Uterus (tissue), 4 donors: Measurements from ENCODE around the gene GUCY1A1. TPM values are rescaled to one million over a fixed set of nuclear protein-coding genes. Genes with fewer than 3 reads are reported as not detected.

Source experiments
- DNase-seq, 2 donors: peaks; one replicate each; pipeline ENCODE4 v3.0.0-alpha.2; 2019 to 2020
- H3K27ac ChIP-seq, 2 donors: fragments of 200-600 bp; sonication (generic); 1 replicate in 1 of 2; 2 replicates in 1 of 2; pipeline ENCODE4 v1.5.1; 2016 to 2018
- H3K27me3 ChIP-seq, 2 donors: fragments of 200-600 bp; sonication (generic); one replicate each; pipeline ENCODE4 v1.5.1; 2018 to 2019; ENCODE audit warnings: control low read depth in 1 of 2
- H3K36me3 ChIP-seq, 2 donors: fragments of 200-600 bp; sonication (generic); one replicate each; pipeline ENCODE4 v1.5.1; 2019; ENCODE audit warnings: control low read depth in 1 of 2
- H3K4me1 ChIP-seq, 2 donors: fragments of 200-600 bp; sonication (generic); one replicate each; pipeline ENCODE4 v1.5.1; 2018 to 2019; ENCODE audit warnings: control low read depth in 1 of 2
- H3K4me3 ChIP-seq, 2 donors: fragments of 200-600 bp; sonication (generic); 1 replicate in 1 of 2; 2 replicates in 1 of 2; pipeline ENCODE4 v1.5.1; 2018 to 2019; ENCODE audit warnings: mild to moderate bottlenecking in 1 of 2
- H3K9me3 ChIP-seq, 2 donors: fragments of 200-600 bp; sonication (generic); one replicate each; pipeline ENCODE4 v1.5.1; 2019; ENCODE audit warnings: control low read depth in 1 of 2
- POLR2A ChIP-seq, 2 donors: fragments of 450-650 bp; IDR thresholded peaks; one replicate each; pipeline ENCODE4 v1.6.1; 2016; ENCODE audit warnings: antibody characterized with exemption in 2 of 2, mild to moderate bottlenecking in 1 of 2, moderate library complexity in 1 of 2
- intact Hi-C: fragments of 100-400 bp; cut with DNase I; formaldehyde crosslinking; loops from one replicate; pipeline ENCODE4 v1.15.1; 2023; ENCODE audit warnings: low total_unique reads
- total RNA-seq, 4 donors: library from RNA; depleted of rRNA in 3 of 4; stranded (reverse); fragments of >200 nt in 3 of 4; gene quantifications; one replicate each; pipeline versions ENCODE4 v1.1.0 to v1.2.4, GENCODE V29; 2014 to 2023
- TF ChIP-seq, protein P1 (sequence below), 4 experiments: fragments of 200-600 bp in 2 of 4; fragments of 450-650 bp in 2 of 4; sonication (generic) in 2 of 4; IDR thresholded peaks; one replicate each; pipeline ENCODE4 v1.5.1; 2016 to 2019; ENCODE audit warnings: antibody characterized with exemption in 4 of 4, mild to moderate bottlenecking in 2 of 4, moderate library complexity in 1 of 4
- donor health status: DM: yes; HTN: yes; CAD: no.

GUCY1A1 gene, protein sequence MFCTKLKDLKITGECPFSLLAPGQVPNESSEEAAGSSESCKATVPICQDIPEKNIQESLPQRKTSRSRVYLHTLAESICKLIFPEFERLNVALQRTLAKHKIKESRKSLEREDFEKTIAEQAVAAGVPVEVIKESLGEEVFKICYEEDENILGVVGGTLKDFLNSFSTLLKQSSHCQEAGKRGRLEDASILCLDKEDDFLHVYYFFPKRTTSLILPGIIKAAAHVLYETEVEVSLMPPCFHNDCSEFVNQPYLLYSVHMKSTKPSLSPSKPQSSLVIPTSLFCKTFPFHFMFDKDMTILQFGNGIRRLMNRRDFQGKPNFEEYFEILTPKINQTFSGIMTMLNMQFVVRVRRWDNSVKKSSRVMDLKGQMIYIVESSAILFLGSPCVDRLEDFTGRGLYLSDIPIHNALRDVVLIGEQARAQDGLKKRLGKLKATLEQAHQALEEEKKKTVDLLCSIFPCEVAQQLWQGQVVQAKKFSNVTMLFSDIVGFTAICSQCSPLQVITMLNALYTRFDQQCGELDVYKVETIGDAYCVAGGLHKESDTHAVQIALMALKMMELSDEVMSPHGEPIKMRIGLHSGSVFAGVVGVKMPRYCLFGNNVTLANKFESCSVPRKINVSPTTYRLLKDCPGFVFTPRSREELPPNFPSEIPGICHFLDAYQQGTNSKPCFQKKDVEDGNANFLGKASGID
- 100 to 1,000 TPM in 1 of 4 donors, 10 to 100 TPM in 3; 23.8 to 160 (median 42.8) TPM for total RNA-seq

DNA sequence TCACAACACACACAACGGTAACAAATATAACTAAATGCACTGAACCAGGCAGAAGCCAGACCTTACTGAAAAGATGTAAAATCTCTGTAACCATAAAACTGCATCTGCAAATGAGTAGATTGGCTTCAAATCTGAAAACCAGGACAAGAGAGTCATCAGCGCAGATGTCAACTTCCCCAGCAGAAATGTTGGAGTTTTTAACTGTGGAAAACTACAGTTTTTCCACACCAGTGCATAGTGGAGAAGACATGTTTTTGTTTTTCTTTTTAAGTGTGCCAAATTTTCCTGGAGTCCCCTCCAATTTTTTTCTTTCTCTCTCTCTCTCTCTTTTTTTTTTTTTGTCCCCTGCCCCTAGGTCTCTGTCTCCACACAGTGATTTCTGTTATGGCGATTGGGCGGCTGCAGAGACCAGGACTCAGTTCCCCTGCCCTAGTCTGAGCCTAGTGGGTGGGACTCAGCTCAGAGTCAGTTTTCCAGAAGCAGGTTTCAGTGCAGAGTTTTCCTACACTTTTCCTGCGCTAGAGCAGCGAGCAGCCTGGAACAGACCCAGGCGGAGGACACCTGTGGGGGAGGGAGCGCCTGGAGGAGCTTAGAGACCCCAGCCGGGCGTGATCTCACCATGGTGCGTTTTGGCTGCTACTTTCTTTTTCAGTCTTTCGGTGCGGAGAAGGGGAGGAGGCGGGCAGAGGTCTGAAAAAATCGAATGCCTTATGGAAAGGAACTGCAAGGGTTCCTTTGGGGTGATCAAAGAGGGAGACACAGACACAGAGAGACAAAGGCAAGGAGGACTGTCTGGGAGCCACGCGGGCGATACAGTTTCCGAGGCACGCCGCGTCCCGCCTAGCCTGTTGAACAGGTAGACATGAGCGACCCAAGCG lies at the start of gene GUCY1A1:
GUCY1A1 (plus strand) TSS at position 505 of the 878 bp plus-strand sequence. CDS start 30,020 bp downstream, outside the sequence.
- TF ChIP-seq, protein P1, sequence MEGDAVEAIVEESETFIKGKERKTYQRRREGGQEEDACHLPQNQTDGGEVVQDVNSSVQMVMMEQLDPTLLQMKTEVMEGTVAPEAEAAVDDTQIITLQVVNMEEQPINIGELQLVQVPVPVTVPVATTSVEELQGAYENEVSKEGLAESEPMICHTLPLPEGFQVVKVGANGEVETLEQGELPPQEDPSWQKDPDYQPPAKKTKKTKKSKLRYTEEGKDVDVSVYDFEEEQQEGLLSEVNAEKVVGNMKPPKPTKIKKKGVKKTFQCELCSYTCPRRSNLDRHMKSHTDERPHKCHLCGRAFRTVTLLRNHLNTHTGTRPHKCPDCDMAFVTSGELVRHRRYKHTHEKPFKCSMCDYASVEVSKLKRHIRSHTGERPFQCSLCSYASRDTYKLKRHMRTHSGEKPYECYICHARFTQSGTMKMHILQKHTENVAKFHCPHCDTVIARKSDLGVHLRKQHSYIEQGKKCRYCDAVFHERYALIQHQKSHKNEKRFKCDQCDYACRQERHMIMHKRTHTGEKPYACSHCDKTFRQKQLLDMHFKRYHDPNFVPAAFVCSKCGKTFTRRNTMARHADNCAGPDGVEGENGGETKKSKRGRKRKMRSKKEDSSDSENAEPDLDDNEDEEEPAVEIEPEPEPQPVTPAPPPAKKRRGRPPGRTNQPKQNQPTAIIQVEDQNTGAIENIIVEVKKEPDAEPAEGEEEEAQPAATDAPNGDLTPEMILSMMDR (IDR thresholded peaks at IDR 0.05): no peak
- TF ChIP-seq POLR2A (IDR thresholded peaks at IDR 0.05): no peak
- H3K4me1 ChIP-seq: no peaks in the 10 kb centered on the region
- no peaks in the 10 kb centered on the region for H3K36me3 ChIP-seq
- H3K9me3 ChIP-seq: no peaks in the 10 kb centered on the region
- H3K4me3 ChIP-seq: peak within 1 kb of the TSS; percentile 69 to 78
- H3K27me3 ChIP-seq: no peaks in the 10 kb centered on the region
- intact Hi-C loops: no loop called here
- H3K27ac ChIP-seq: peak within 1 kb of the TSS; percentile 93 to 96
- peak; percentile 29 to 35 for DNase-seq

DNA sequence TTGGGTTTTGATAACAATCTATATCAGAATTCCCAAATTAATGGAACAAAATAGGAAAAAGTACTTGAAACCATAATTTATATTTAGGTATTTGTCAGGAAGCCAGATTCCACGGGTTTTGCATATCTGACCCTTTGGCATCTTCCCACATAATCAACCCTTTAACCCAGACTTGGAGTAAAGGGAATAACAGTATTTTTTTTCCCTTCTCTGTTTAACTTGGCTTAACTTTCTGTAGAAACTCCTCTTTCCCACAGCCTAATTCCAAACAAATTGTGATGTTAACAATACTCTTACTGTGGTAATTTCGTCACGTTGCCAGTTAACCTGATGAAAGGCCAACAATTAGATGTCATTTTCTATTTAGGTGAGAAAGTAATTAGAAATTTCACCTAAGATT lies 49.4 kb upstream of the GUCY1A1 start:
- TF ChIP-seq, protein P1 (IDR thresholded peaks at IDR 0.05): no peak
- no peak for TF ChIP-seq POLR2A (IDR thresholded peaks at IDR 0.05)
- Histone ChIP-seq H3K27me3 (no peaks in the 10 kb centered on the region), H3K4me1 (no peaks in the 10 kb centered on the region), H3K36me3 (no peaks in the 10 kb centered on the region), H3K27ac (peak overlapping the region in 1 of 2 donors; percentile 35), H3K9me3 (no peaks in the 10 kb centered on the region), H3K4me3 (no peak overlapping the region)
- no peak for DNase-seq
- intact Hi-C loops: no loop called here

DNA sequence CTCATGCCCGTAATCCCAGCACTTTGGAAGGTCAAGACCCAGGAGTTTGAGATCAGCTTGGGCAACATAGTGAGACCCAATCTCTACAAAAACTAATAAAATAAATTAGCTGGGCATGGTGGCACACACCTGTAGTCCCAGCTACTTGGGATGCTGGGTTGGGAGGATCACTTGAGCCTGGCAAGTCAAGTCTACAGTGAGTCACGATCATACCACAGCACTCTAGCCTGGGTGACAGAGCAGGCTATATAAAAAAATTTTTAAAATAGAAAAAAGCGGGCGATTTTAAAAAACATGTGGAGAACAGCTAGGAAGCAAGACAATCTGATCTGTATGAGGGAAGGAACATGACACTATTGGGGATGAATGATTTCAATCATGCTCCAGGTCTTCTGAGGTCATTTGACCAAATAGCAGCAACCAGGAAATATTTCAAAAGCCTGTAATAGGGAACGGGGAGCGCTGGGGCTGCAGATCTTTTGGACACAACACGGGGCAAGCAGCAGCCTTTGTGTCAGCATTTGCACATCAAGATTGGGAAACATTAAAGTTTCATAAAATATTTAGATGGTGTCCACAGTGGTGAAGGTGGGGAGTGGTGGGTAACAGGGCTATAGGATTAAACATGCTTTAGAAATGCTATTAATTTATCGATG lies 48.3 kb upstream of the GUCY1A1 start:
- Histone ChIP-seq H3K27ac (peak overlapping the region in 1 of 2 donors; percentile 35), H3K36me3 (no peaks in the 10 kb centered on the region), H3K9me3 (no peaks in the 10 kb centered on the region), H3K4me1 (no peaks in the 10 kb centered on the region), H3K27me3 (no peaks in the 10 kb centered on the region), H3K4me3 (no peak overlapping the region)
- no peak for DNase-seq
- intact Hi-C loops: no loop called here
- TF ChIP-seq POLR2A (IDR thresholded peaks at IDR 0.05): no peak
- TF ChIP-seq, protein P1 (IDR thresholded peaks at IDR 0.05): no peak

DNA sequence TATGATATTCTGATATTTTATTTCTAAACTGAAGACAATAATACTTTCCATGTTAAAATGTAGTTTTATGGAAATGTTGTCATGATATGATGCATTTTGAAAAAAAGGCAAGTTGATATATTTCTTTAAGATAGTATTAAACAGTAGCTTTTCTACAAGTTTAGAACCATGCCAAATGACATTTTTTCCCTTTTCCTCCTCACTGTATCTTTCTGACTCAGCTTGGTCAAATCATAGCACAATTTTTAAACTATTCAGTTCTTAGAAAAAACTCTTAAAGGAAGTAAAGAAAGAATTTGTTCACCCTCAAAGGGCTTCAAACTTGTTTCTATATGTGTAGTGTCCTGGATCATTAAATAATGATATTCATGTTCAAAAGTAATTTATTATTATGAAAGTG lies 46.0 kb upstream of the GUCY1A1 start:
- TF ChIP-seq, protein P1 (IDR thresholded peaks at IDR 0.05): no peak
- TF ChIP-seq POLR2A (IDR thresholded peaks at IDR 0.05): no peak
- DNase-seq: no peak
- Histone ChIP-seq H3K36me3 (no peaks in the 10 kb centered on the region), H3K27me3 (no peaks in the 10 kb centered on the region), H3K4me3 (no peak overlapping the region), H3K9me3 (no peaks in the 10 kb centered on the region), H3K27ac (no peak overlapping the region), H3K4me1 (no peaks in the 10 kb centered on the region)
- intact Hi-C loops: no loop called here
